NB4 (cell line): ENCODE data around the gene HJURP.

Experiments used
- CTCF ChIP-seq: IDR thresholded peaks from one replicate; pipeline ENCODE4 v1.5.1; 2012; ENCODE audit warnings: low read depth, low read length
- MAX ChIP-seq: IDR thresholded peaks from 2 replicates; pipeline ENCODE4 v1.6.1; 2011; ENCODE audit warnings: low read depth, low read length
- POLR2A ChIP-seq: IDR thresholded peaks from 2 replicates; pipeline ENCODE4 v1.6.1; 2011; ENCODE audit warnings: mild to moderate bottlenecking; ENCODE audit not compliant: insufficient read length; ENCODE audit errors: extremely low read depth

GRCh38 chr2:233789554-233789953 is 64.8 kb downstream of the HJURP start:
- TF ChIP-seq CTCF (no peak), POLR2A (no peak), MAX (no peak)
